ENCODE results near the gene TMCO4.
"Not testable (repeated sequence)": the region's sequence is repeated elsewhere in the genome, so short reads cannot be mapped to it uniquely, and the experiment has no call there.

GRCh38 chr1:19847334-19847733, 47.6 kb upstream of the TMCO4 start:
- TF ChIP-seq GATAD2B (conservative IDR thresholded peaks at IDR 0.05; ENCODE audit: low read depth); ATF3 (IDR thresholded peaks at IDR 0.05; ENCODE audit: borderline replicate concordance, extremely low read depth, low read depth, low read length); REST (IDR thresholded peaks at IDR 0.05; ENCODE audit: low read depth, low read length); ASH2L (IDR thresholded peaks at IDR 0.05; ENCODE audit: borderline replicate concordance, low read depth); CTCF (IDR thresholded peaks at IDR 0.05 in 2 of 3, conservative IDR thresholded peaks at IDR 0.05 in 1 of 3; ENCODE audit: control insufficient read depth in 2 of 3, extremely low read depth in 1 of 3, insufficient read depth in 1 of 3, low read depth in 3 of 3, low read length in 3 of 3); MAX (IDR thresholded peaks at IDR 0.05; ENCODE audit: low read depth, low read length); EP300 (IDR thresholded peaks at IDR 0.05; ENCODE audit: borderline replicate concordance in 1 of 2, control insufficient read depth in 1 of 2, low read depth in 2 of 2, low read length in 2 of 2): not testable (repeated sequence)
